ENCODE measurements around the gene GPC5. TPM values are rescaled to one million over a fixed set of nuclear protein-coding genes. Genes with fewer than 3 reads are reported as not detected.

GPC5 gene
- total RNA-seq, 2 experiments from 2014 or later: 2.4 TPM; not detected in 1

DNA sequence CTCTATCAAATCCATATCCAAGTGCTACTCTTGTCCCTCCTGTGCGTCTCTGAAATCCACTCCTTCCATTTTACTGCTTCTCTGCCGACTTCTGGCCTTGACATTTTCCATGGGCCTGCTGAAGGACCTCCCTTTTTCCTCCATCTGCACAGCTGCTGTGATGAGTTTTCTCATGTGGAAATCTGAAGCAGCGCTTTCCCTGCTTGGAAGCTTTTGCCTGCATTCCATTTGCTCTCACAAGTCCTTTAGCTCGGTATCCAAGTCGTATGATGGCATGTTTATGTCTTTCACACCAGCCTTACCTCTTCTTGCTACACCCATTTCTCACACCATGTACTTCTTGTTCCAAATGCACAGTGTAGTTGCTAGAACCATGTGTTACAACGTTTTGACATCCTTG, 328.2 kb downstream of the GPC5 start:
- TF ChIP-seq, protein P1, sequence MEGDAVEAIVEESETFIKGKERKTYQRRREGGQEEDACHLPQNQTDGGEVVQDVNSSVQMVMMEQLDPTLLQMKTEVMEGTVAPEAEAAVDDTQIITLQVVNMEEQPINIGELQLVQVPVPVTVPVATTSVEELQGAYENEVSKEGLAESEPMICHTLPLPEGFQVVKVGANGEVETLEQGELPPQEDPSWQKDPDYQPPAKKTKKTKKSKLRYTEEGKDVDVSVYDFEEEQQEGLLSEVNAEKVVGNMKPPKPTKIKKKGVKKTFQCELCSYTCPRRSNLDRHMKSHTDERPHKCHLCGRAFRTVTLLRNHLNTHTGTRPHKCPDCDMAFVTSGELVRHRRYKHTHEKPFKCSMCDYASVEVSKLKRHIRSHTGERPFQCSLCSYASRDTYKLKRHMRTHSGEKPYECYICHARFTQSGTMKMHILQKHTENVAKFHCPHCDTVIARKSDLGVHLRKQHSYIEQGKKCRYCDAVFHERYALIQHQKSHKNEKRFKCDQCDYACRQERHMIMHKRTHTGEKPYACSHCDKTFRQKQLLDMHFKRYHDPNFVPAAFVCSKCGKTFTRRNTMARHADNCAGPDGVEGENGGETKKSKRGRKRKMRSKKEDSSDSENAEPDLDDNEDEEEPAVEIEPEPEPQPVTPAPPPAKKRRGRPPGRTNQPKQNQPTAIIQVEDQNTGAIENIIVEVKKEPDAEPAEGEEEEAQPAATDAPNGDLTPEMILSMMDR (conservative IDR thresholded peaks at IDR 0.05; ENCODE audit: low read length): no peak
- no peak for TF ChIP-seq EZH2phosphoT487 (IDR thresholded peaks at IDR 0.05; ENCODE audit: borderline replicate concordance, low read depth, low read length)
- H3K4me3 ChIP-seq (ENCODE audit: low read depth, low read length, poor library complexity, severe bottlenecking): no peak overlapping the region
- H3K4me2 ChIP-seq (ENCODE audit: low read length): no peak overlapping the region
- peaks cover 6% of the 10 kb centered on the region; the same call in 1 of the 2 replicates for H4K20me1 ChIP-seq (ENCODE audit: insufficient read depth, low read length)
- BruUV-seq (replicated peaks): no TSS peak
- H3K27ac ChIP-seq (ENCODE audit: low read depth, low read length, poor library complexity, severe bottlenecking): no peak overlapping the region
- ChIA-PET POLR2A (interaction anchor here (0.6 to 1.6 kb wide), 6 partner anchors 10 to 330 kb away, joined by 3 to 5 read pairs (median 4); no protein-coding TSS in a partner anchor), CTCF (ENCODE audit: unreplicated experiment) (no interaction called here)
- intact Hi-C loops (cut with micrococcal nuclease; ENCODE audit: unreplicated experiment): no loop called here
- H3K9me2 ChIP-seq (ENCODE audit: insufficient read depth, low read length): no peaks in the 10 kb centered on the region
- no peaks in the 10 kb centered on the region for H3K36me3 ChIP-seq (ENCODE audit: insufficient read depth, low read length)
- no peak for DNase-seq (ENCODE audit: low spot score)
- H3K4me1 ChIP-seq (ENCODE audit: insufficient read depth, low read length, poor library complexity, severe bottlenecking): no peaks in the 10 kb centered on the region
- H3K9me3 ChIP-seq (ENCODE audit: low read length): no peaks in the 10 kb centered on the region
- no peak overlapping the region for H2AFZ ChIP-seq (ENCODE audit: low read length)
- no peaks in the 10 kb centered on the region for H3K79me2 ChIP-seq (ENCODE audit: insufficient read depth, low read depth, low read length)

DNA sequence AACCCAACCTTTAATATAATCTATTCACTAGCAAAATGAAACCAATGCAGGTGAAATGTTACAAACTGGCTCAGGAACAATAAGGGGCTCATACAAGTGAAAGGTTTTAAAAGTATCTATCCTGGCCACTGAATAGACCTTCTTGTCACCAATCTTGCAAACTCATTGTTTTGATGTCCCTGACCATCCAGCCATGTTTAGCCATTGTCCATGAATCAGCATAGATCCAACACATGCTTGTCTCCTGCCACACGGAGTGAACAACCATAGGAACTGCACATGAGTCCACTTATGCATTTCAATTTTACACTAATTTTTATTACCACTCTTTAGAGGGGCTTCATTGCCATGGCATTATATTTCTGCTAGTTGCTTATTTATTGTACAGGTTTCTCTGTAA, 331.4 kb downstream of the GPC5 start:
- no peaks in the 10 kb centered on the region for H3K4me1 ChIP-seq (ENCODE audit: insufficient read depth, low read length, poor library complexity, severe bottlenecking)
- no peak overlapping the region for H2AFZ ChIP-seq (ENCODE audit: low read length)
- no peaks in the 10 kb centered on the region for H3K79me2 ChIP-seq (ENCODE audit: insufficient read depth, low read depth, low read length)
- H3K27ac ChIP-seq (ENCODE audit: low read depth, low read length, poor library complexity, severe bottlenecking): no peak overlapping the region
- intact Hi-C loops (cut with micrococcal nuclease; ENCODE audit: unreplicated experiment): no loop called here
- no peaks in the 10 kb centered on the region for H3K36me3 ChIP-seq (ENCODE audit: insufficient read depth, low read length)
- no peak for DNase-seq (ENCODE audit: low spot score)
- H4K20me1 ChIP-seq (ENCODE audit: insufficient read depth, low read length): no peaks in the 10 kb centered on the region
- H3K4me3 ChIP-seq (ENCODE audit: low read depth, low read length, poor library complexity, severe bottlenecking): no peak overlapping the region
- POLR2A ChIA-PET: interaction anchor here (0.5 to 1.6 kb wide), 4 partner anchors 9 to 591 kb away, joined by 3 to 11 read pairs (median 4); no protein-coding TSS in a partner anchor
- no peaks in the 10 kb centered on the region for H3K9me3 ChIP-seq (ENCODE audit: low read length)
- CTCF ChIA-PET (ENCODE audit: unreplicated experiment): no interaction called here
- H3K4me2 ChIP-seq (ENCODE audit: low read length): no peak overlapping the region
- TF ChIP-seq, protein P1 (conservative IDR thresholded peaks at IDR 0.05; ENCODE audit: low read length): no peak
- no peak for TF ChIP-seq EZH2phosphoT487 (IDR thresholded peaks at IDR 0.05; ENCODE audit: borderline replicate concordance, low read depth, low read length)
- H3K9me2 ChIP-seq (ENCODE audit: insufficient read depth, low read length): no peaks in the 10 kb centered on the region
- BruUV-seq (replicated peaks): no TSS peak

DNA sequence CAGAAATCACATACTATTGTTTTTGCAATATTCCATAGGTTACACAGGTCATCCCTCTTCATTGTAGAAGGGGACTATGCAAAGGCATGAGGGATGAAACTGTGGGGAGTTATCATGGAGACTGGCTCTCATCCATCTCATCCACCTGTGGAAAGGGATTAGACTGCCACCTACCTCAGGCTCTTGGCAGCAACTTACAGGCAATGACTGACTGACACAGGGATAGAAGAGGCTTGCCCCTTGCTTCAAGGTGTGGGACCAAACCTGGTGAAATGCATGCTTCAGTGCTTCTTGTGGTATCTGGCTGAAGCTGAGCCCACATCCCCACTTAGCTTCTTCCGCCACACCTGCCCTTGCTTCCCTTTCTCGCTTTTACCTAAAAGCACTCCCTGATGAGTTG, 341.3 kb downstream of the GPC5 start:
- ChIA-PET POLR2A (interaction anchor here (0.7 to 3.9 kb wide), 8 partner anchors 11 to 203 kb away, joined by 3 to 16 read pairs (median 5); no protein-coding TSS in a partner anchor), CTCF (ENCODE audit: unreplicated experiment) (no interaction called here)
- no peak overlapping the region for H3K4me2 ChIP-seq (ENCODE audit: low read length)
- no peaks in the 10 kb centered on the region for H3K79me2 ChIP-seq (ENCODE audit: insufficient read depth, low read depth, low read length)
- H3K4me3 ChIP-seq (ENCODE audit: low read depth, low read length, poor library complexity, severe bottlenecking): no peak overlapping the region
- H3K36me3 ChIP-seq (ENCODE audit: insufficient read depth, low read length): no peaks in the 10 kb centered on the region
- no peaks in the 10 kb centered on the region for H4K20me1 ChIP-seq (ENCODE audit: insufficient read depth, low read length)
- H2AFZ ChIP-seq (ENCODE audit: low read length): no peak overlapping the region
- BruUV-seq (replicated peaks): no TSS peak
- no peaks in the 10 kb centered on the region for H3K9me2 ChIP-seq (ENCODE audit: insufficient read depth, low read length)
- no peaks in the 10 kb centered on the region for H3K9me3 ChIP-seq (ENCODE audit: low read length)
- H3K27ac ChIP-seq (ENCODE audit: low read depth, low read length, poor library complexity, severe bottlenecking): no peak overlapping the region
- no peak for TF ChIP-seq EZH2phosphoT487 (IDR thresholded peaks at IDR 0.05; ENCODE audit: borderline replicate concordance, low read depth, low read length)
- TF ChIP-seq, protein P1 (conservative IDR thresholded peaks at IDR 0.05; ENCODE audit: low read length): no peak
- intact Hi-C loops (cut with micrococcal nuclease; ENCODE audit: unreplicated experiment): no loop called here
- H3K4me1 ChIP-seq (ENCODE audit: insufficient read depth, low read length, poor library complexity, severe bottlenecking): no peaks in the 10 kb centered on the region
- DNase-seq (ENCODE audit: low spot score): no peak

All from OCI-LY7 (cell line).